Stimulated activated effector memory CD8-positive, alpha-beta T cell treated with anti-CD3 and anti-CD28 coated beads, Interleukin-12 subunit alpha, Interleukin-12 subunit beta, amount 100 ng/mL, for 72 hours (primary cell): ENCODE data around the gene SECTM1.
"Not testable (repeated sequence)": the region's sequence is repeated elsewhere in the genome, so short reads cannot be mapped to it uniquely, and the experiment has no call there.

Experiments used
- ATAC-seq: fragments of 150-1000 bp; cut with Tn5 transposase; 2 replicates; pipeline ENCODE4 v1.10.0; 2021
- DNase-seq, 2 donors: peaks; one replicate each; pipeline ENCODE4 v3.0.0; 2021 to 2022; ENCODE audit warnings: low spot score in 2 of 2
- H3K27ac Mint-ChIP-seq: one replicate; pipeline ENCODE4 v1.8.0; 2022; ENCODE audit warnings: mild to moderate bottlenecking, mixed read lengths
- H3K36me3 Mint-ChIP-seq: one replicate; pipeline ENCODE4 v1.8.0; 2022; ENCODE audit warnings: mild to moderate bottlenecking, mixed read lengths
- H3K4me1 Mint-ChIP-seq: one replicate; pipeline ENCODE4 v1.8.0; 2022; ENCODE audit warnings: mixed read lengths
- H3K4me3 Mint-ChIP-seq: one replicate; pipeline ENCODE4 v1.8.0; 2022; ENCODE audit warnings: mild to moderate bottlenecking, mixed read lengths
- H3K9me3 Mint-ChIP-seq: one replicate; pipeline ENCODE4 v1.8.0; 2022; ENCODE audit warnings: mixed read lengths

SECTM1 gene

GRCh38 chr17:82333279-82334171, at the start of gene SECTM1:
SECTM1 (minus strand) TSS chr17:82333766; CDS start chr17:82327240, 6,526 bp downstream.
- no peaks in the 10 kb centered on the region for H3K36me3 Mint-ChIP-seq
- DNase-seq (no peak), ATAC-seq (peak; percentile 65)
- peak within 1 kb of the TSS; percentile 81 for H3K4me3 Mint-ChIP-seq
- H3K4me1 Mint-ChIP-seq = peaks cover 38% of the 10 kb centered on the region
- H3K27ac Mint-ChIP-seq = peak within 1 kb of the TSS; percentile 34
- H3K9me3 Mint-ChIP-seq = no peaks in the 10 kb centered on the region

GRCh38 chr17:82382933-82383255, 49.3 kb upstream of the SECTM1 start:
- Mint-ChIP-seq H3K27ac (no peak overlapping the region), H3K4me3 (no peak overlapping the region), H3K36me3 (no peaks in the 10 kb centered on the region), H3K9me3 (no peaks in the 10 kb centered on the region), H3K4me1 (peaks cover 33% of the 10 kb centered on the region)
- DNase-seq (no peak), ATAC-seq (no peak)

GRCh38 chr17:82382220-82382932, 48.8 kb upstream of the SECTM1 start:
- not testable (repeated sequence) for H3K36me3 Mint-ChIP-seq, DNase-seq, H3K9me3 Mint-ChIP-seq, ATAC-seq, H3K27ac Mint-ChIP-seq, H3K4me3 Mint-ChIP-seq
- H3K4me1 Mint-ChIP-seq = peaks cover 28% of the 10 kb centered on the region

DNA sequence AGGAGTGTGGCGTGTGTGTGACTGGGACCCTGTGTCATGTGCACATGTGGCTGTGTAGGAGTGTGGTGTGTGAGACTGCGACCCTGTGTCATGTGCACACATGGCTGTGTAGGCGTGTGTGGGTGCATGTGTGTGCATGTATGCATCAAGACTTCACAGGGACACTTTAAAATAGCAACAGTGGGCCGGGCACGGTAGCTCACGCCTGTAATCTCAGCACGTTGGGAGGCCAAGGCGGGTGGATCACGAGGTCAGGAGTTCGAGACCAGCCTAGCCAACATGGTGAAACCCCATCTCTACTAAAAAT, 48.1 kb upstream of the SECTM1 start:
- H3K36me3 Mint-ChIP-seq, H3K4me3 Mint-ChIP-seq, H3K27ac Mint-ChIP-seq, DNase-seq, ATAC-seq, H3K9me3 Mint-ChIP-seq: not testable (repeated sequence)
- H3K4me1 Mint-ChIP-seq = peaks cover 26% of the 10 kb centered on the region

- Mint-ChIP-seq H3K27ac (no peak overlapping the region), H3K36me3 (no peaks in the 10 kb centered on the region), H3K9me3 (no peaks in the 10 kb centered on the region), H3K4me1 (peaks cover 26% of the 10 kb centered on the region), H3K4me3 (no peak overlapping the region)
- no peak for DNase-seq
- no peak for ATAC-seq
These were observed 47.5 kb upstream of the SECTM1 start for GRCh38 chr17:82380860-82381702.

- Mint-ChIP-seq H3K4me3 (no peak overlapping the region), H3K27ac (no peak overlapping the region), H3K9me3 (no peaks in the 10 kb centered on the region), H3K36me3 (no peaks in the 10 kb centered on the region), H3K4me1 (peaks cover 26% of the 10 kb centered on the region)
- no peak for ATAC-seq
- DNase-seq = no peak
These were observed 45.1 kb upstream of the SECTM1 start for GRCh38 chr17:82378741-82379021.

DNA sequence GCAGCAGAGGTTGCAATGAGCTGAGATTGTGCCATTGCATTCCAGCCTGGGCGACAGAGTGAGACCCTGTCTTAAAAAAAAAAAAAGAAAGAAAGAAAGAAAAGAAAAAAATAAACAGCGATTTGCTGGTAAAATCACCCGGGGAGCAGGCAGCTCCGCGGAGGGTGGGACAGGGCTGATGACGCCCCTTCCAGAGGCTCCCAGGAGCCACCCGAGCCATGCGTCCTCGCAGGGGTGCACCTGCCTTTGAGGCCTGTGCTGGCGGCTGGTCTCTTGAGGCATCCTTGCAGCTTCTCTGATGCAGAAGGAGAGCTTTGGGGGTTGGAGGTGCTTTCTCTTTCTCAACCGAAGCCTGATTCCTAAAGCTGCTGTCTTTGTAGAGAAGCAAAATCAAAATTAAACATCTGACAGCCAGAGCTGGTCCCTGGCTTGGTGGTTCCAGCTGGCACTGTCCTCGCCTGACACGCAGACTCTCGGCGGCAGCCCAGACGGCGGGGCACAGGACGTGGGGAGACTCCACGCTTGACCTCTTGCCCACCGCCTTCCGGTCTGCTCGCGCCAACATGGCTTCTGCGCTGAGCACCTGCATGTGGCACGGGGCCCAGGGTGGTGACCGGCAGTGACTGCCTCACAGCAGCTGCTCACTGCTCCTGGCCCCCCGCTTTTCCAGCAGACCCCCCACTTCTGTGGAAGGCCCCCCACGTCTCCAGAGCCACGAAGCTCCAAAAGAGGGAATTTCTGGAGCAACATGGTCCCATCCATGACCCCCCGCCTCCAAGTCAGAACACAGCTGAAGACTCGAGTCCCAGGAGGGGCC, 44.6 kb upstream of the SECTM1 start:
- H3K36me3 Mint-ChIP-seq = no peaks in the 10 kb centered on the region
- ATAC-seq = no peak
- no peak overlapping the region for H3K27ac Mint-ChIP-seq
- H3K4me3 Mint-ChIP-seq = no peak overlapping the region
- H3K4me1 Mint-ChIP-seq = peaks cover 27% of the 10 kb centered on the region
- H3K9me3 Mint-ChIP-seq = no peaks in the 10 kb centered on the region
- no peak for DNase-seq

DNA sequence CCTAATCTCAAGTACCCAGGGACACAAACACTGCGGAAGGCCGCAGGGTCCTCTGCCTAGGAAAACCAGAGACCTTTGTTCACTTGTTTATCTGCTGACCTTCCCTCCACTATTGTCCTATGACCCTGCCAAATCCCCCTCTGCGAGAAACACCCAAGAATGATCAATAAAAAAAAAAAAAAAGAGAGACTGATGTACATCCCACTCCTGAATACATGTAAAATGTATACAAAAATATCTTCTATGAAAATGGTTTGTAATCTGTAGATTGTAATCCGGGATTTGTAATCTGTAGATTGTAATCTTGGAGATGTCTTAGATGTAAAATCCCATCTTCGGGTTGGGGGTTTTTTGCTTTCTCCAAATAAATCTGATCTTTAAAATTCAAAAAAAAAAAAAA, 43.7 kb upstream of the SECTM1 start:
- H3K4me3 Mint-ChIP-seq, H3K27ac Mint-ChIP-seq, H3K9me3 Mint-ChIP-seq, H3K36me3 Mint-ChIP-seq, ATAC-seq, DNase-seq: not testable (repeated sequence)
- H3K4me1 Mint-ChIP-seq = peaks cover 35% of the 10 kb centered on the region

DNA sequence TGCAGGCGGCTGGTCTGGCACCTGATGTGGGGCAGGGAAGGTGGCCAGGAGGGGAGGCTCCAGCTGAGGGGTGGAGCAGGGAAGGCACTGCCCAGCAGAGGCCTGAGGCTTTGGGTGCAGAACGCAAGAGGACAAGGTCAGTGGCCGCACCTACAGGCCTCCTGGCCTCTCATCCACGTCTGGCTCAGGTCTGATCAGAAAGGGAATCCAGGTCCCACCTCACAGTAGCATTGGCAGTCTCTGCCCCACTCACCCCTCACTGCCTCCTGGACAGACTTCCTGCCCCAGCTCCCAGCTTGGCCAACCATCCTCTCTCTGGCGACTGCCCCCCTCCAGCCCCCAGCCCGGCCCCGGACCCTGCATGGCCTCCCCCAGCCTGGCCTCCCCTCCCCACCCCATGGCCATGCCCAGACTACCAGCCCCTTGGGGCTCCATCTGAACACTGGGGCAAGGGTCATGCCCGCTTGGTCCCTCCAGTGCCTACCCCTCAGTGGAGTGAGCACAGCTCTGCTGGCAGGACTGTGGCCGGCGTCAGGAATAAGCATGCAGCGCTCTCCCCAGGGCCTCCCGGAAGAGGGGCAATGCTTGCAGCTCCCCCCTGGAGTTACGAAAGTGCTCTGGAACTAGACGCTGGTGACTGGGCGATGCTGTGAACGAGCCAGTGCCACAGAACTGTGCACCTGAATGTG, 42.6 kb upstream of the SECTM1 start:
- H3K9me3 Mint-ChIP-seq = no peaks in the 10 kb centered on the region
- no peak overlapping the region for H3K4me3 Mint-ChIP-seq
- H3K27ac Mint-ChIP-seq = no peak overlapping the region
- no peak for ATAC-seq
- peaks cover 30% of the 10 kb centered on the region for H3K4me1 Mint-ChIP-seq
- no peaks in the 10 kb centered on the region for H3K36me3 Mint-ChIP-seq
- DNase-seq = no peak

- no peak overlapping the region for H3K27ac Mint-ChIP-seq
- H3K36me3 Mint-ChIP-seq = no peaks in the 10 kb centered on the region
- DNase-seq (no peak), ATAC-seq (no peak)
- H3K4me1 Mint-ChIP-seq = peaks cover 30% of the 10 kb centered on the region
- no peaks in the 10 kb centered on the region for H3K9me3 Mint-ChIP-seq
- no peak overlapping the region for H3K4me3 Mint-ChIP-seq
These were observed 41.9 kb upstream of the SECTM1 start for GRCh38 chr17:82375359-82376041.

GRCh38 chr17:82374626-82375331, 41.2 kb upstream of the SECTM1 start:
- Mint-ChIP-seq H3K4me1 (peaks cover 25% of the 10 kb centered on the region), H3K36me3 (no peaks in the 10 kb centered on the region), H3K9me3 (no peaks in the 10 kb centered on the region), H3K4me3 (no peak overlapping the region), H3K27ac (no peak overlapping the region)
- ATAC-seq (no peak), DNase-seq (no peak)

DNA sequence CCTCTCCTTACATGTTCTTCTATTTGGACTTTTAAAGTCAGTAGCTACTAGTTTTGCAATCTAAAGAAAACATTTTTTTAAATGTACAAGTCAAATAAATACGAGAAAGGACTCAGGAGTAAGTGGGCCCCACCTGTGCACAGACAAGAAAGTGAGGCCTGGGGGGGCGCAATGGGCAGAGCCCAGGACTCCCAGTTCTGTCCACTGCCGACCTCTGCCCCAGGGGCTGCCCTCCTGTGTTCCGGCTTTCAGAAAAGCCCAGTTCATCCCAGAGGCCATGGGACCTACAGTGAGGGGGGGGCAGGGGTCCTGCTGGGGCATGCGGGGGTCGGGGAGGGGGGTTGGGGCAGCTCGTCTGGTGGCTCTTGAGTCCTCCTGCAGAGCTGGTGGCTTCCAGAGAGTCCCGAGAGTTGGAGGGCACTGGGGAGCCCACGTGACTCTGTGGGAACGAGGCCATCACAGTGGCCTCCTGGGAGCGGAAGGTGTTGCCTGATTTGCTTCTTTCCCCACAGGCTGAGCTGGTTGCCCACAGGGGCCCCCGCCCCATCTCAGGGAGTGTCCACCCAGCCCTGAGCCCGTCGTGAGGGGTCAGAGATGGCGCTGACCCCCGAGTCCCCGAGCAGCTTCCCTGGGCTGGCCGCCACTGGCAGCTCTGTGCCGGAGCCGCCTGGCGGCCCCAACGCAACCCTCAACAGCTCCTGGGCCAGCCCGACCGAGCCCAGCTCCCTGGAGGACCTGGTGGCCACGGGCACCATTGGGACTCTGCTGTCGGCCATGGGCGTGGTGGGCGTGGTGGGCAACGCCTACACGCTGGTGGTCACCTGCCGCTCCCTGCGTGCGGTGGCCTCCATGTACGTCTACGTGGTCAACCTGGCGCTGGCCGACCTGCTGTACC, 40.4 kb upstream of the SECTM1 start:
- DNase-seq (no peak), ATAC-seq (no peak)
- Mint-ChIP-seq H3K36me3 (no peaks in the 10 kb centered on the region), H3K4me3 (no peak overlapping the region), H3K9me3 (no peaks in the 10 kb centered on the region), H3K27ac (no peak overlapping the region), H3K4me1 (peaks cover 21% of the 10 kb centered on the region)

- not testable (repeated sequence) for H3K9me3 Mint-ChIP-seq, ATAC-seq, DNase-seq, H3K27ac Mint-ChIP-seq, H3K36me3 Mint-ChIP-seq
- H3K4me3 Mint-ChIP-seq = peak overlapping the region; percentile 27
- peaks cover 17% of the 10 kb centered on the region for H3K4me1 Mint-ChIP-seq
These were observed 39.5 kb upstream of the SECTM1 start for GRCh38 chr17:82373072-82373452.
